KMS-11 (cell line): ENCODE data around the gene ATG3.
"Not testable (repeated sequence)": the region's sequence is repeated elsewhere in the genome, so short reads cannot be mapped to it uniquely, and the experiment has no call there.

Experiments used
- H2AFZ ChIP-seq: fragments of 200-600 bp; sonication (generic); 2 replicates; pipeline ENCODE4 v1.6.1; 2016; ENCODE audit warnings: antibody characterized with exemption, mixed run types, low read depth
- H3K27ac ChIP-seq: fragments of 200-600 bp; sonication (generic); 2 replicates; pipeline ENCODE4 v1.6.1; 2016; ENCODE audit warnings: mild to moderate bottlenecking, mixed run types
- H3K27me3 ChIP-seq: fragments of 200-600 bp; sonication (generic); 2 replicates; pipeline ENCODE4 v1.6.1; 2017; ENCODE audit warnings: mild to moderate bottlenecking, low read depth, mixed run types, moderate library complexity; ENCODE audit not compliant: insufficient read depth
- H3K36me3 ChIP-seq: fragments of 200-600 bp; sonication (generic); 2 replicates; pipeline ENCODE4 v1.6.1; 2017; ENCODE audit warnings: mild to moderate bottlenecking, mixed run types; ENCODE audit not compliant: insufficient read depth
- H3K4me1 ChIP-seq: fragments of 200-600 bp; sonication (generic); 2 replicates; pipeline ENCODE4 v1.6.1; 2016; ENCODE audit warnings: mild to moderate bottlenecking, low read depth, mixed run types; ENCODE audit not compliant: poor library complexity, severe bottlenecking
- H3K4me2 ChIP-seq: fragments of 200-600 bp; sonication (generic); 2 replicates; pipeline ENCODE4 v1.7.0; 2016; ENCODE audit warnings: mild to moderate bottlenecking, mixed run types
- H3K4me3 ChIP-seq: fragments of 200-600 bp; sonication (generic); IDR thresholded peaks from 2 replicates; pipeline ENCODE4 v1.6.1; 2017; ENCODE audit warnings: low read depth, low read length, mixed read lengths; ENCODE audit not compliant: insufficient read depth
- H3K79me2 ChIP-seq: fragments of 200-600 bp; sonication (generic); 2 replicates; pipeline ENCODE4 v1.6.1; 2016; ENCODE audit warnings: low read depth, mixed run types; ENCODE audit not compliant: insufficient read depth
- H3K9ac ChIP-seq: fragments of 200-600 bp; sonication (generic); 2 replicates; pipeline ENCODE4 v1.6.1; 2016; ENCODE audit warnings: mild to moderate bottlenecking, mixed run types
- H4K20me1 ChIP-seq: fragments of 200-600 bp; sonication (generic); 2 replicates; pipeline ENCODE4 v1.6.1; 2016; ENCODE audit warnings: mild to moderate bottlenecking, mixed run types; ENCODE audit not compliant: insufficient read depth
- CTCF ChIP-seq: fragments of 200-600 bp; sonication (generic); conservative IDR thresholded peaks from 2 replicates; pipeline ENCODE4 v1.6.1; 2017; ENCODE audit warnings: low read depth, mild to moderate bottlenecking, antibody characterized with exemption, low read length, moderate library complexity, mixed read lengths

The ATG3 gene

DNA sequence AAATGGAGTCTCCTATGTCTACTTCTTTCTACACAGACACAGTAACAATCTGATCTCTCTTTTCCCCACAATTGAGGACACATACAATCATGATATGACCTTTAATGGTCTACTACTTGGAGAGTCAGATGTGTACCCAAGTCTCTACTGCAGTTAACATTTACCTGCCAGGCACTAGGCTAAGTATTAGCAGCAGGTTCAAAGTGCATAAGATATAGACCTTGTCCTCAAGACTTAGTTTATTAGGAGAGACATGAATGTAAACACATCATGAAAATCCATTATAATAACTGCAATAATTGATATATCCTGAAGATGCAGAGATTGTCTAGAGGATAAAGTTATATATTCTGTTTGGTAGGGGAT lies 3.2 kb upstream of the ATG3 start:
- H3K4me3 ChIP-seq = no peak overlapping the region
- TF ChIP-seq CTCF = no peak

DNA sequence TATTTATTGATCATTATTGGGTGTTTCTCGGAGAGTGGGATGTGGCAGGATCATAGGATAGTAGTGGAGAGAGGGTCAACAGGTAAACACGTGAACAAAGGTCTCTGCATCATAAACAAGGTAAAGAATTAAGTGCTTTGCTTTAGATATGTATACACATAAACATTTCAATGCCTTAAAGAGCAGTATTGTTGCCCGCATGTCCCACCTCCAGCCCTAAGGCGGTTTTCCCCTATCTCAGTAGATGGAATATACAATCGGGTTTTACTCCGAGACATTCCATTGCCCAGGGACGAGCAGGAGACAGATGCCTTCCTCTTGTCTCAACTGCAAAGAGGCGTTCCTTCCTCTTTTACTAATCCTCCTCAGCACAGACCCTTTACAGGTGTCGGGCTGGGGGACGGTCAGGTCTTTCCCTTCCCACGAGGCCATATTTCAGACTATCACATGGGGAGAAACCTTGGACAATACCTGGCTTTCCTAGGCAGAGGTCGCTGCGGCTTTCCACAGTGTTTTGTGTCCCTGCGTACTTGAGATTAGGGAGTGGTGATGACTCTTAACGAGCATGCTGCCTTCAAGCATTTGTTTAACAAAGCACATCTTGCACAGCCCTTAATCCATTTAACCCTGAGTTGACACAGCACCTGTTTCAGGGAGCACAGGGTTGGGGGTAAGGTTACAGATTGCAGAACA lies 2.6 kb upstream of the ATG3 start:
- H3K27me3 ChIP-seq, H4K20me1 ChIP-seq, H2AFZ ChIP-seq, H3K4me3 ChIP-seq, H3K9ac ChIP-seq, H3K4me2 ChIP-seq, H3K27ac ChIP-seq, H3K36me3 ChIP-seq: not testable (repeated sequence)
- Histone ChIP-seq H3K4me1 (peaks cover 19% of the 10 kb centered on the region), H3K79me2 (peaks cover 20% of the 10 kb centered on the region)

More for the DNA sequence above, 3.2 kb upstream of the ATG3 start:
- Histone ChIP-seq H4K20me1 (no peaks in the 10 kb centered on the region), H3K36me3 (no peaks in the 10 kb centered on the region), H3K27me3 (no peaks in the 10 kb centered on the region), H2AFZ (no peak overlapping the region), H3K27ac (no peak overlapping the region), H3K4me1 (peaks cover 14% of the 10 kb centered on the region), H3K4me2 (no peak overlapping the region), H3K9ac (no peak overlapping the region), H3K79me2 (peaks cover 15% of the 10 kb centered on the region)

GRCh38 chr3:112561484-112561733 lies 353 bp downstream of the ATG3 start:
- Histone ChIP-seq H3K27ac (peak overlapping the region; percentile 79), H3K27me3 (no peaks in the 10 kb centered on the region), H3K4me3 (no peak overlapping the region), H3K4me2 (peak overlapping the region; percentile 84), H2AFZ (peak overlapping the region; percentile 83), H4K20me1 (no peaks in the 10 kb centered on the region), H3K9ac (peak overlapping the region; percentile 76), H3K4me1 (peaks cover 38% of the 10 kb centered on the region), H3K79me2 (peaks cover 46% of the 10 kb centered on the region), H3K36me3 (no peaks in the 10 kb centered on the region; the same call in 1 of the 2 replicates)
- no peak for TF ChIP-seq CTCF

DNA sequence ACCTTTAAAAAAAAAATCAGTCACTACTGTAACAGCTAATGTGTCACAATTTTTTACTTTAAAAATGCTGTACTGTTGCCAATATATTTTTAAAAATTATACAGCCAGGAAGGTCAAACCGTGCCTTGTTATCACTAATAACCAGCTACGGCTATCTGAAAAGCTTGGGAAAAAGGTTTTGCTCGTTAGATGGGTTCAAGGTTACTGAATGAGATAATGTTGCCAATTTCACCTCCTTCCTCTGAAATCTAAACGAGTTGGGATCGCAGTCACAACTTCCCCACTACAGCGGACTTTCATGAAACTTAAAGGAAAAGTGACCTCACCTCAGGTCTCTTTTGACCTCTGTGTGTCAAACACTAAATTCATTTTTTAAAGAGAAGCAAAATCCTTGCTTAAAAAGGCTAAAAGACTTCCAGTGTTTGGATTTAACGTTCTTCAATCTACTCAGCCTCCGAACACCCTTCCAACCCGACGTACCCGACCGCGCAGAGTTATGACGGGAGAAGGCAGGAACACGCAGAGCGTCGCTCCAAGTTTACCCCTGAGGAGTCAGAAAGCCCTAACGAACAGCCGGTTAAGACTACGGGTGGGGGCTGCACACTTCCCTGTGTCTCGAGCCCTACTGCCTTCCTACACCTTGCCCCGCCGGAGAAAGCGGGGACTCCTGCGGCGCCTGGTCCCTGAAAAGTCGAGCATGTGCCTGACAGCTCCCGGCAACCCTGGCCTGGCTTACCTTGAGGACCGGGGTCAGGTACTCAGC lies 860 bp downstream of the ATG3 start:
- peak overlapping the region; percentile 3 for H3K4me3 ChIP-seq
- H3K27ac ChIP-seq = peak overlapping the region; percentile 79
- H3K79me2 ChIP-seq = peaks cover 49% of the 10 kb centered on the region
- no peaks in the 10 kb centered on the region for H4K20me1 ChIP-seq
- TF ChIP-seq CTCF = no peak
- no peaks in the 10 kb centered on the region; the same call in 1 of the 2 replicates for H3K36me3 ChIP-seq
- H3K4me1 ChIP-seq = peaks cover 38% of the 10 kb centered on the region
- H3K27me3 ChIP-seq = no peaks in the 10 kb centered on the region
- H2AFZ ChIP-seq = peak overlapping the region; percentile 83
- peak overlapping the region; percentile 76 for H3K9ac ChIP-seq
- peak overlapping the region; percentile 84 for H3K4me2 ChIP-seq

DNA sequence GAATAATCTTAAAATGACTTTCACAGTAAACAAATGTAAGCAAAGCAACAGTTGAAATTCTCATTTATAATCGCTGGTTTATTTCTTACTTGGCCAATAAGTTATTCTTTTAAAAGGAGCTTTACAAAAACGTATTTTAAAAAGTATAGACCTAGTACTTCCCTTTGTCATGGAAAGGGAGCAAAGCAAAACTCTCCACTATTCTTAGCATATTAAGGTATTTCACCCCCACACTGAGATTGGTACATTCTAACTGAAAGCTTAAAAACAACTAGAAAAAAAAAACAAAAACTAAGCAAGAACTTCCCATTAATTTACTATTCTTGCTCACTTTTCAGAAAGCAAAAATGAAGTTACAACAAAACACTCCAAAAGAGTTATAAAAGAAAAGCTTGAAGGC lies 1.5 kb downstream of the ATG3 start:
- H3K79me2 ChIP-seq = peaks cover 55% of the 10 kb centered on the region
- H3K27me3 ChIP-seq = no peaks in the 10 kb centered on the region
- H3K4me3 ChIP-seq = peak overlapping the region; percentile 3
- peak overlapping the region; percentile 79; the same call in 1 of the 2 replicates for H3K27ac ChIP-seq
- no peak for TF ChIP-seq CTCF
- no peaks in the 10 kb centered on the region; the same call in 1 of the 2 replicates for H3K36me3 ChIP-seq
- peak overlapping the region; percentile 76 for H3K9ac ChIP-seq
- H2AFZ ChIP-seq = peak overlapping the region; percentile 83; the same call in 1 of the 2 replicates
- H3K4me1 ChIP-seq = peaks cover 38% of the 10 kb centered on the region
- H3K4me2 ChIP-seq = peak overlapping the region; percentile 84
- no peaks in the 10 kb centered on the region for H4K20me1 ChIP-seq
